Measurements from ENCODE around the gene HSPG2.

- TF ChIP-seq CTCF (IDR thresholded peaks at IDR 0.05; ENCODE audit: low read length) (no peak), EZH2 (IDR thresholded peaks at IDR 0.05; ENCODE audit: borderline replicate concordance, low read length) (no peak)
Observed at GRCh38 chr1:21904704-21905520, 32.2 kb downstream of the HSPG2 start.

Measured in OCI-LY1 (cell line).